ENCODE measurements around the gene BAD.

Gene BAD

GRCh38 chr11:64243236-64243854 lies 41.1 kb downstream of the BAD start:
- DNase-seq = no peak

- no peak for DNase-seq
Observed at GRCh38 chr11:64241491-64242374, 42.7 kb downstream of the BAD start.

- DNase-seq = peak; percentile 98 to 100
Observed at GRCh38 chr11:64241241-64241490, 43.3 kb downstream of the BAD start.

GRCh38 chr11:64240435-64241240 lies 43.8 kb downstream of the BAD start, which contains the start of gene FKBP2:
Gene FKBP2, plus strand, starts transcription at chr11:64241095. Its CDS starts 1,293 bp downstream, at chr11:64242388.
- DNase-seq = peak; percentile 92 to 99

- DNase-seq = no peak
Observed at GRCh38 chr11:64239662-64240434, 44.6 kb downstream of the BAD start.

- DNase-seq = peak in 1 of 2 donors; percentile 16
Observed at GRCh38 chr11:64238999-64239398, 45.5 kb downstream of the BAD start.

GRCh38 chr11:64238076-64238475 lies 46.4 kb downstream of the BAD start:
- DNase-seq = no peak

- DNase-seq = no peak
Observed at GRCh38 chr11:64237484-64237951, 46.9 kb downstream of the BAD start.

- DNase-seq = no peak
Observed at GRCh38 chr11:64235437-64236161, 48.9 kb downstream of the BAD start.

- no peak for DNase-seq
Observed at GRCh38 chr11:64234647-64235379, 49.7 kb downstream of the BAD start.

- peak; percentile 18 to 47 for DNase-seq
Observed at GRCh38 chr11:64233913-64234586, 50.4 kb downstream of the BAD start, which contains the start of gene VEGFB. Gene VEGFB, plus strand, starts transcription at chr11:64234584. Its CDS starts 250 bp downstream, at chr11:64234834.

GRCh38 chr11:64232967-64233315 lies 51.5 kb downstream of the BAD start:
- no peak for DNase-seq

- no peak for DNase-seq
Observed at GRCh38 chr11:64232182-64232966, 52.1 kb downstream of the BAD start.

- no peak for DNase-seq
Observed at GRCh38 chr11:64231546-64231945, 52.9 kb downstream of the BAD start.

GRCh38 chr11:64230985-64231365 lies 53.5 kb downstream of the BAD start:
- DNase-seq = no peak

GRCh38 chr11:64230171-64230984 lies 54.1 kb downstream of the BAD start, which contains the start of gene DNAJC4:
Gene DNAJC4, plus strand, starts transcription at chr11:64230548. Its CDS starts 307 bp downstream, at chr11:64230855.
- DNase-seq = peak; percentile 80 to 87

- no peak for DNase-seq
Observed at GRCh38 chr11:64229744-64230170, 54.7 kb downstream of the BAD start.

GRCh38 chr11:64229090-64229743 lies 55.2 kb downstream of the BAD start:
- no peak for DNase-seq

Measured in hippocampal formation (tissue), 2 donors.